ENCODE results near the gene KRT84. TPM values are rescaled to one million over a fixed set of nuclear protein-coding genes. Genes with fewer than 3 reads are reported as not detected.

The KRT84 gene
- total and polyA plus RNA-seq, 10 of the 15 experiments (the other 5 are each of a cell fraction or from before 2014, with no cell fraction given): not detected

GRCh38 chr12:52356762-52357580, 28.5 kb downstream of the KRT84 start (continued):
- no peak for TF ChIP-seq PRDM15 (CRISPR knock-in tag; IDR thresholded peaks at IDR 0.05)
- no peak for TF ChIP-seq HCFC1 (IDR thresholded peaks at IDR 0.05; ENCODE audit: low read length)
- no peak for TF ChIP-seq IRF4 (IDR thresholded peaks at IDR 0.05; ENCODE audit: low read depth, low read length)
- TF ChIP-seq ZNF687 (IDR thresholded peaks at IDR 0.05): no peak

Data from GM12878 (cell line).